Epithelial cell of proximal tubule (primary cell): ENCODE results near the gene RNASEL. TPM values are rescaled to one million over a fixed set of nuclear protein-coding genes. Genes with fewer than 3 reads are reported as not detected.
A peak's percentile ranks its signal among the peaks of the same experiment; 100 is the strongest.

Experiments used
- DNase-seq: peaks from one replicate; pipeline ENCODE4 v3.0.0-alpha.2; 2011; ENCODE audit warnings: low read depth
- H3K4me3 ChIP-seq: 2 replicates; pipeline ENCODE4 v1.5.1; 2011; ENCODE audit warnings: low read depth, mild to moderate bottlenecking, low read length
- CTCF ChIP-seq: conservative IDR thresholded peaks from 2 replicates; pipeline ENCODE4 v1.5.1; 2012; ENCODE audit warnings: low read depth, mild to moderate bottlenecking, low read length
- total RNA-seq: library from RNA; depleted of rRNA; stranded (reverse); fragments of >200 nt; gene quantifications from 2 replicates; pipeline ENCODE4 v1.2.3, GENCODE V29; 2015

RNASEL gene
- total RNA-seq, 1 donor from 2014 or later: 1.7 TPM

- DNase-seq: no peak
- peak overlapping the region; percentile 73 for H3K4me3 ChIP-seq
- no peak for TF ChIP-seq CTCF
Measured at GRCh38 chr1:182587666-182588499, 1.2 kb downstream of the RNASEL start.

- no peak for DNase-seq
- no peak overlapping the region for H3K4me3 ChIP-seq
- no peak for TF ChIP-seq CTCF
Measured at GRCh38 chr1:182587093-182587492, 2.0 kb downstream of the RNASEL start.

GRCh38 chr1:182586380-182586779 is 2.7 kb downstream of the RNASEL start:
- no peak overlapping the region for H3K4me3 ChIP-seq
- no peak for TF ChIP-seq CTCF
- no peak for DNase-seq

GRCh38 chr1:182584746-182585145 is 4.3 kb downstream of the RNASEL start:
- DNase-seq: no peak
- TF ChIP-seq CTCF: no peak
- H3K4me3 ChIP-seq: no peak overlapping the region

GRCh38 chr1:182580736-182581135 is 8.3 kb downstream of the RNASEL start:
- no peak for TF ChIP-seq CTCF
- H3K4me3 ChIP-seq: no peak overlapping the region
- no peak for DNase-seq

GRCh38 chr1:182575540-182576149 is 13.4 kb downstream of the RNASEL start:
- no peak for TF ChIP-seq CTCF
- no peak overlapping the region for H3K4me3 ChIP-seq
- peak; percentile 52 for DNase-seq

- H3K4me3 ChIP-seq: no peak overlapping the region
- TF ChIP-seq CTCF: no peak
- no peak for DNase-seq
Measured at GRCh38 chr1:182574156-182574555, 14.9 kb downstream of the RNASEL start.
